NT2/D1 (cell line): ENCODE measurements around the gene FBXO27.

Experiments used
- DNase-seq: peaks from one replicate; pipeline ENCODE4 v3.0.0-alpha.2; 2011; ENCODE audit warnings: low read depth, low spot score
- H3K27me3 ChIP-seq: 2 replicates; pipeline ENCODE4 v1.6.0; 2011; ENCODE audit warnings: mild to moderate bottlenecking; ENCODE audit not compliant: insufficient read length, insufficient read depth
- H3K36me3 ChIP-seq: 2 replicates; pipeline ENCODE4 v1.6.1; 2011; ENCODE audit warnings: mild to moderate bottlenecking, low read length, mixed read lengths; ENCODE audit not compliant: insufficient read depth, insufficient read length
- H3K4me1 ChIP-seq: 2 replicates; pipeline ENCODE4 v1.5.1; 2011; ENCODE audit not compliant: insufficient read depth, insufficient read length
- H3K4me3 ChIP-seq: 2 replicates; pipeline ENCODE4 v1.5.1; 2011; ENCODE audit warnings: low read depth; ENCODE audit not compliant: insufficient read length
- H3K9ac ChIP-seq: 2 replicates; pipeline ENCODE4 v1.6.0; 2011; ENCODE audit warnings: low read depth; ENCODE audit not compliant: insufficient read length
- H3K9me3 ChIP-seq: 2 replicates; pipeline ENCODE4 v1.5.1; 2011; ENCODE audit warnings: mild to moderate bottlenecking, low read length; ENCODE audit not compliant: insufficient read depth
- SUZ12 ChIP-seq: IDR thresholded peaks from 2 replicates; pipeline ENCODE4 v1.6.1; 2011; ENCODE audit not compliant: insufficient read length, insufficient read depth; ENCODE audit errors: extremely low read depth
- YY1 ChIP-seq: IDR thresholded peaks from 2 replicates; pipeline ENCODE4 v1.6.1; 2011; ENCODE audit not compliant: insufficient read length, insufficient read depth
- ZNF274 ChIP-seq: IDR thresholded peaks from 2 replicates; pipeline ENCODE4 v1.6.1; 2011; ENCODE audit warnings: mild to moderate bottlenecking, low read depth, low read length

The FBXO27 gene

GRCh38 chr19:39031368-39032062 is 834 bp downstream of the FBXO27 start:
- peak overlapping the region; percentile 87 for H3K9ac ChIP-seq
- H3K4me3 ChIP-seq = peak overlapping the region; percentile 75

GRCh38 chr19:39030854-39031367 is 1.4 kb downstream of the FBXO27 start:
- peaks cover 7% of the 10 kb centered on the region for H3K36me3 ChIP-seq
- peak overlapping the region; percentile 73 for H3K9ac ChIP-seq
- H3K4me1 ChIP-seq = no peaks in the 10 kb centered on the region
- DNase-seq = no peak
- TF ChIP-seq SUZ12 (no peak), YY1 (no peak), ZNF274 (no peak)
- peaks cover 11% of the 10 kb centered on the region; the same call in 1 of the 2 replicates for H3K9me3 ChIP-seq
- no peaks in the 10 kb centered on the region for H3K27me3 ChIP-seq
- peak overlapping the region; percentile 42 for H3K4me3 ChIP-seq

More at GRCh38 chr19:39031368-39032062, 834 bp downstream of the FBXO27 start:
- Histone ChIP-seq H3K27me3 (no peaks in the 10 kb centered on the region), H3K36me3 (peaks cover 7% of the 10 kb centered on the region), H3K9me3 (peaks cover 11% of the 10 kb centered on the region; the same call in 1 of the 2 replicates), H3K4me1 (no peaks in the 10 kb centered on the region)
- peak; percentile 84 for DNase-seq
- TF ChIP-seq ZNF274 (no peak), SUZ12 (no peak)

- DNase-seq = no peak
- Histone ChIP-seq H3K4me3 (no peak overlapping the region), H3K4me1 (no peaks in the 10 kb centered on the region), H3K27me3 (no peaks in the 10 kb centered on the region), H3K9me3 (peaks cover 11% of the 10 kb centered on the region; the same call in 1 of the 2 replicates), H3K9ac (no peak overlapping the region), H3K36me3 (peaks cover 11% of the 10 kb centered on the region)
- TF ChIP-seq SUZ12 (no peak), ZNF274 (no peak), YY1 (no peak)
These were observed 7.3 kb downstream of the FBXO27 start for GRCh38 chr19:39024875-39025641.

GRCh38 chr19:39021063-39021462 is 11.3 kb downstream of the FBXO27 start:
- TF ChIP-seq ZNF274 (no peak), YY1 (no peak), SUZ12 (no peak)
- Histone ChIP-seq H3K36me3 (peaks cover 3% of the 10 kb centered on the region), H3K4me3 (no peak overlapping the region), H3K4me1 (no peaks in the 10 kb centered on the region), H3K9ac (no peak overlapping the region), H3K9me3 (no peaks in the 10 kb centered on the region), H3K27me3 (no peaks in the 10 kb centered on the region)
- no peak for DNase-seq

GRCh38 chr19:39017646-39018045 is 14.7 kb downstream of the FBXO27 start:
- Histone ChIP-seq H3K9ac (no peak overlapping the region), H3K27me3 (no peaks in the 10 kb centered on the region), H3K9me3 (no peaks in the 10 kb centered on the region), H3K4me3 (no peak overlapping the region), H3K4me1 (no peaks in the 10 kb centered on the region), H3K36me3 (no peaks in the 10 kb centered on the region)
- TF ChIP-seq YY1 (no peak), ZNF274 (no peak), SUZ12 (no peak)
- no peak for DNase-seq

- no peaks in the 10 kb centered on the region for H3K4me1 ChIP-seq
- H3K4me3 ChIP-seq = no peak overlapping the region
- H3K36me3 ChIP-seq = no peaks in the 10 kb centered on the region
- DNase-seq = no peak
- H3K27me3 ChIP-seq = no peaks in the 10 kb centered on the region
- TF ChIP-seq YY1 (no peak), ZNF274 (no peak), SUZ12 (no peak)
- no peak overlapping the region for H3K9ac ChIP-seq
- H3K9me3 ChIP-seq = no peaks in the 10 kb centered on the region
These were observed 15.3 kb downstream of the FBXO27 start for GRCh38 chr19:39017026-39017425.

- no peak overlapping the region for H3K9ac ChIP-seq
- TF ChIP-seq SUZ12 (no peak), ZNF274 (no peak), YY1 (no peak)
- H3K36me3 ChIP-seq = no peaks in the 10 kb centered on the region
These were observed 18.3 kb downstream of the FBXO27 start for GRCh38 chr19:39014037-39014436.

More at GRCh38 chr19:39014037-39014436, 18.3 kb downstream of the FBXO27 start:
- Histone ChIP-seq H3K27me3 (no peaks in the 10 kb centered on the region), H3K4me1 (no peaks in the 10 kb centered on the region), H3K9me3 (no peaks in the 10 kb centered on the region), H3K4me3 (no peak overlapping the region)
- DNase-seq = no peak
